ENCODE results near the gene CHCHD6. TPM values are rescaled to one million over a fixed set of nuclear protein-coding genes. Genes with fewer than 3 reads are reported as not detected.

The CHCHD6 gene
- total and polyA plus RNA-seq, 8 donors: 5.0 to 10.9 (median 6.0) TPM

GRCh38 chr3:126847061-126847460 lies 143.0 kb downstream of the CHCHD6 start:
- DNase-seq: no peak
- TF ChIP-seq, protein P1, sequence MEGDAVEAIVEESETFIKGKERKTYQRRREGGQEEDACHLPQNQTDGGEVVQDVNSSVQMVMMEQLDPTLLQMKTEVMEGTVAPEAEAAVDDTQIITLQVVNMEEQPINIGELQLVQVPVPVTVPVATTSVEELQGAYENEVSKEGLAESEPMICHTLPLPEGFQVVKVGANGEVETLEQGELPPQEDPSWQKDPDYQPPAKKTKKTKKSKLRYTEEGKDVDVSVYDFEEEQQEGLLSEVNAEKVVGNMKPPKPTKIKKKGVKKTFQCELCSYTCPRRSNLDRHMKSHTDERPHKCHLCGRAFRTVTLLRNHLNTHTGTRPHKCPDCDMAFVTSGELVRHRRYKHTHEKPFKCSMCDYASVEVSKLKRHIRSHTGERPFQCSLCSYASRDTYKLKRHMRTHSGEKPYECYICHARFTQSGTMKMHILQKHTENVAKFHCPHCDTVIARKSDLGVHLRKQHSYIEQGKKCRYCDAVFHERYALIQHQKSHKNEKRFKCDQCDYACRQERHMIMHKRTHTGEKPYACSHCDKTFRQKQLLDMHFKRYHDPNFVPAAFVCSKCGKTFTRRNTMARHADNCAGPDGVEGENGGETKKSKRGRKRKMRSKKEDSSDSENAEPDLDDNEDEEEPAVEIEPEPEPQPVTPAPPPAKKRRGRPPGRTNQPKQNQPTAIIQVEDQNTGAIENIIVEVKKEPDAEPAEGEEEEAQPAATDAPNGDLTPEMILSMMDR (IDR thresholded peaks at IDR 0.05): no peak
- no peaks in the 10 kb centered on the region for H3K4me1 ChIP-seq
- FAIRE-seq: no peak
- no peak overlapping the region for H3K27ac ChIP-seq
- no peaks in the 10 kb centered on the region for H3K36me3 ChIP-seq
- WGBS, 2 donors: 95 to 96% methylated on average over 3 of the region's 3 CpGs
- no peaks in the 10 kb centered on the region for H3K27me3 ChIP-seq
- no peaks in the 10 kb centered on the region for H3K9me3 ChIP-seq
- no peak for ATAC-seq
- intact Hi-C loops (cut with DNase I): no loop called here
- no peak overlapping the region for H3K4me3 ChIP-seq

GRCh38 chr3:126848991-126849390 lies 145.0 kb downstream of the CHCHD6 start:
- Histone ChIP-seq H3K36me3 (no peaks in the 10 kb centered on the region), H3K27me3 (no peaks in the 10 kb centered on the region), H3K9me3 (no peaks in the 10 kb centered on the region), H3K4me3 (no peak overlapping the region), H3K27ac (no peak overlapping the region), H3K4me1 (no peaks in the 10 kb centered on the region)
- DNase-seq: no peak
- WGBS, 2 donors: 88 to 89% methylated on average over 6 of the region's 6 CpGs
- ATAC-seq: no peak
- intact Hi-C loops (cut with DNase I): no loop called here
- no peak for FAIRE-seq
- TF ChIP-seq, protein P1 (IDR thresholded peaks at IDR 0.05): no peak

DNA sequence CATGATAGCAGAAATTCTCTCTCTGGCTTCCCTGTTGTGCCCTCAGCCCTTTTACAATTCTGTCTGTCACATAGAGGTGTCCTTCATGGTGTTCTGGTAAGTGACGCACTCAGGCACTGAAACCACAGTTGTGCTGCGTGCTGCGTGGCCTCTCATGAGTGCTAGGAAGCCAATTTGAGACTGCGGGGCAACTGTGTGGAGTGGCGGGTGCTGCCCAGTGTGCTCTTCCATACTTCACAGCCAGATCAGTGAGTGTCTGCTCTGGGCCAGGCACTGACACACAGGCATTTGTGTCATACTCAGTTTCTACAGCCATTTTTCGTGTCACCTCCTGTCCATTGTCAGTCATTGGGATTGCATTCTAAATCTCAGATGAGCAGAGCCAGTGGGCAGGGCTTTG lies 145.7 kb downstream of the CHCHD6 start:
- intact Hi-C loops (cut with DNase I): no loop called here
- H3K27me3 ChIP-seq: no peaks in the 10 kb centered on the region
- 95% methylated on average over 6 of the region's 6 CpGs for whole genome bisulfite sequencing, 2 donors
- no peak for ATAC-seq
- no peaks in the 10 kb centered on the region for H3K36me3 ChIP-seq
- H3K4me1 ChIP-seq: no peaks in the 10 kb centered on the region
- no peak for DNase-seq
- TF ChIP-seq, protein P1 (IDR thresholded peaks at IDR 0.05): no peak
- no peak overlapping the region for H3K27ac ChIP-seq
- H3K4me3 ChIP-seq: no peak overlapping the region
- no peaks in the 10 kb centered on the region for H3K9me3 ChIP-seq
- no peak for FAIRE-seq

DNA sequence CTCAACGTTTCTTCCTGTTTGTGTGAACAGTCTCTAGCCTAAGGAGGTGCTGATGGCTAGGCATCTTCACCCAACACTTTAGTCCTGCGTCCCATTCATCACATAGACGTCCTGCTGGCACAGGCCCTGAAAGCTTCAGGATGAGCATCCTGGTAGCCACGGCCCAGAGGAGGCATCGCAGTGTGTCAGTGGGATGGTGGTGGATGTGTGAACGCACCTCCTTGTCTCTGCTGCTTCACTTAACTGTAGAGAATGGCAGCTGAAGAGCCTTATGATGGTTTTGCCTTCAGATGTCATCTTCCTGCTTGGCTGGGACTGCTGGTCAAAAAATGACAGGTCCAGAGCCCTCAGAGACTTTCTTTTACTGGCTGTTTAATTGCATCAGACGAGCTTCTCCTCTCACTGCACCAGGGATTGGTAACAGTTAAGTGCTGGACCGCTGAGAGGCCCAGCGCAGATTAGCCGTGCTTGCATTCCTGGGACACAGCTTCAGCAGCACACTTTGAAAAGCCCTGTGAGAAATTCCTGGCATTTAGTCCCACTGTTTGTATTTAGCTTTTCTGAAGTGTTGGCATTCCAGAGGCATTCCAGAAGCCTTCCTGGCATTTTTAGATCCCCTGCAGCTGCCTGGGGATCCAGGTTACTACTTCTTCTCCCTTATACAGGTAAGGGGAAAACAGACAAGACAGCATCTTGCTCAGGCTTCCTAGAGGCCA lies 146.5 kb downstream of the CHCHD6 start:
- no peaks in the 10 kb centered on the region for H3K36me3 ChIP-seq
- H3K4me1 ChIP-seq: no peaks in the 10 kb centered on the region
- WGBS, 2 donors: 75% methylated on average over 10 of the region's 10 CpGs
- no peak overlapping the region for H3K27ac ChIP-seq
- H3K4me3 ChIP-seq: no peak overlapping the region
- intact Hi-C loops (cut with DNase I): no loop called here
- DNase-seq: peak in 1 of 6 donors; percentile 16
- TF ChIP-seq, protein P1 (IDR thresholded peaks at IDR 0.05): no peak
- FAIRE-seq: no peak
- peak in 3 of 4 donors; percentile 44 to 66 (median 50) for ATAC-seq
- no peaks in the 10 kb centered on the region for H3K9me3 ChIP-seq
- no peaks in the 10 kb centered on the region for H3K27me3 ChIP-seq

GRCh38 chr3:126851382-126851781 lies 147.3 kb downstream of the CHCHD6 start:
- no peak overlapping the region for H3K4me3 ChIP-seq
- no peak for DNase-seq
- FAIRE-seq: no peak
- 89 to 94% methylated on average over 6 of the region's 6 CpGs for WGBS, 2 donors
- H3K9me3 ChIP-seq: no peaks in the 10 kb centered on the region
- no peaks in the 10 kb centered on the region for H3K27me3 ChIP-seq
- no peaks in the 10 kb centered on the region for H3K4me1 ChIP-seq
- TF ChIP-seq, protein P1 (IDR thresholded peaks at IDR 0.05): no peak
- intact Hi-C loops (cut with DNase I): no loop called here
- H3K36me3 ChIP-seq: no peaks in the 10 kb centered on the region
- H3K27ac ChIP-seq: no peak overlapping the region
- no peak for ATAC-seq

All from pancreas (tissue), 10 donors.